WERI-Rb-1 (cell line): ENCODE results near the gene MZT2B.
"Not testable (repeated sequence)": the region's sequence is repeated elsewhere in the genome, so short reads cannot be mapped to it uniquely, and the experiment has no call there.

Experiments
- DNase-seq: peaks from one replicate; pipeline ENCODE4 v3.0.0-alpha.2; 2020
- H3K27ac ChIP-seq: fragments of 250-450 bp; sonication (Bioruptor Pico); 2 replicates; pipeline ENCODE4 v1.5.1; 2020; ENCODE audit warnings: mild to moderate bottlenecking, moderate library complexity
- H3K27me3 ChIP-seq: fragments of 250-450 bp; sonication (Bioruptor Pico); 2 replicates; pipeline ENCODE4 v1.5.1; 2021; ENCODE audit warnings: mild to moderate bottlenecking, low read depth, moderate library complexity; ENCODE audit not compliant: insufficient read depth, severe bottlenecking
- H3K36me3 ChIP-seq: fragments of 250-450 bp; sonication (Bioruptor Pico); 2 replicates; pipeline ENCODE4 v1.5.1; 2020; ENCODE audit warnings: mild to moderate bottlenecking, moderate library complexity
- H3K4me3 ChIP-seq: 2 replicates; pipeline ENCODE4 v1.5.1; 2011; ENCODE audit warnings: low read depth, mild to moderate bottlenecking, control low read depth, low read length
- H3K9me3 ChIP-seq: fragments of 250-450 bp; sonication (Bioruptor Pico); 2 replicates; pipeline ENCODE4 v1.5.1; 2021; ENCODE audit warnings: mild to moderate bottlenecking, moderate library complexity; ENCODE audit not compliant: severe bottlenecking
- TF ChIP-seq, protein P1 (sequence below): IDR thresholded peaks from 2 replicates; pipeline ENCODE4 v1.5.1; 2011; ENCODE audit warnings: low read depth, mild to moderate bottlenecking, control low read depth, inconsistent platforms, low read length

MZT2B gene

GRCh38 chr2:130142396-130143265 is 39.4 kb upstream of the MZT2B start:
- H3K36me3 ChIP-seq, H3K27ac ChIP-seq, DNase-seq, H3K9me3 ChIP-seq, H3K4me3 ChIP-seq, H3K27me3 ChIP-seq: not testable (repeated sequence)

DNA sequence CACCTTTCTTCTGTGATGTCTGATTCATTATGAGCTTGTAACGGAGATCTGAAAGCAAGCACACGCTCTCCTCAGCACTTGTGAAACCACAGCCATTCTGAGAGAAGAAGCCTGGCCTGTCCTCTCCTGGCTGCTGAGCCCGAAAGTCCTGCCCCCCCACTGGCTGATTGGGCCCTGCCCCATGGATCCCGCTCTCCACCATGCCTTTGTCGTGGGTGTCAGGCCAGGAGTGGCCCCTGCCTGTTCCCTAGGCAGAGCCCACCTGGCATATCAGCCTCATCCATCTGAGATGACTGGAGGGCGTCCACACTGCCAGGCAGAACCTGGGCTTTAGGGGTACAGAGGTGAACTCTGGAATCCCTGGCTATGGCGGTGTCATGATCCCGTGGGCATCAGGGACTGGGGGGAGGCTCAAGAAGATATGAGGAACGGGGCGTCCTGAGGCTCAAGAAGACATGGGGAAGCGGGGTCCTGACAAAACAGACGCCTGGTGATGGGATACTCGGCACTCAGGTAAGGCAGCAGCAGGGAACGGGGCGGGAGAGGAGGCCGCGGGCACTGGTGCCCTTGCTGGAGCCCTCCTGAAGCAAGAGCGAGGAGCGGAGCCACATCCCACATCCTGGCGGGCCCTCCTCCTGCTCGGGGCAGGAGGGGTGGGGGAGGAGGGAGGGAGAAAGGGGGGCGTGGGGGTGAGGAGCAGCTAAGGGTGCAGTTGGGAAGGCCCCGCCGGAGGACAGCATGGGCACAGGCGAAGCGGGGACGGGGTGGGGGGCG is 38.6 kb upstream of the MZT2B start:
- not testable (repeated sequence) for H3K27ac ChIP-seq, H3K36me3 ChIP-seq, DNase-seq, H3K9me3 ChIP-seq, H3K4me3 ChIP-seq, H3K27me3 ChIP-seq

GRCh38 chr2:130145006-130145414 is 37.1 kb upstream of the MZT2B start, which contains the start of gene CCDC74B:
Gene CCDC74B (minus strand): TSS chr2:130145112. CDS start chr2:130144996, 116 bp downstream.
- not testable (repeated sequence) for H3K27me3 ChIP-seq, H3K36me3 ChIP-seq, H3K9me3 ChIP-seq
- Histone ChIP-seq H3K4me3 (peak within 1 kb of the TSS; percentile 52), H3K27ac (peak within 1 kb of the TSS; percentile 58)
- DNase-seq: peak; percentile 87

- not testable (repeated sequence) for H3K4me3 ChIP-seq, H3K9me3 ChIP-seq, H3K27me3 ChIP-seq, H3K27ac ChIP-seq, H3K36me3 ChIP-seq, DNase-seq
Observed at GRCh38 chr2:130148515-130148914, 33.5 kb upstream of the MZT2B start.

DNA sequence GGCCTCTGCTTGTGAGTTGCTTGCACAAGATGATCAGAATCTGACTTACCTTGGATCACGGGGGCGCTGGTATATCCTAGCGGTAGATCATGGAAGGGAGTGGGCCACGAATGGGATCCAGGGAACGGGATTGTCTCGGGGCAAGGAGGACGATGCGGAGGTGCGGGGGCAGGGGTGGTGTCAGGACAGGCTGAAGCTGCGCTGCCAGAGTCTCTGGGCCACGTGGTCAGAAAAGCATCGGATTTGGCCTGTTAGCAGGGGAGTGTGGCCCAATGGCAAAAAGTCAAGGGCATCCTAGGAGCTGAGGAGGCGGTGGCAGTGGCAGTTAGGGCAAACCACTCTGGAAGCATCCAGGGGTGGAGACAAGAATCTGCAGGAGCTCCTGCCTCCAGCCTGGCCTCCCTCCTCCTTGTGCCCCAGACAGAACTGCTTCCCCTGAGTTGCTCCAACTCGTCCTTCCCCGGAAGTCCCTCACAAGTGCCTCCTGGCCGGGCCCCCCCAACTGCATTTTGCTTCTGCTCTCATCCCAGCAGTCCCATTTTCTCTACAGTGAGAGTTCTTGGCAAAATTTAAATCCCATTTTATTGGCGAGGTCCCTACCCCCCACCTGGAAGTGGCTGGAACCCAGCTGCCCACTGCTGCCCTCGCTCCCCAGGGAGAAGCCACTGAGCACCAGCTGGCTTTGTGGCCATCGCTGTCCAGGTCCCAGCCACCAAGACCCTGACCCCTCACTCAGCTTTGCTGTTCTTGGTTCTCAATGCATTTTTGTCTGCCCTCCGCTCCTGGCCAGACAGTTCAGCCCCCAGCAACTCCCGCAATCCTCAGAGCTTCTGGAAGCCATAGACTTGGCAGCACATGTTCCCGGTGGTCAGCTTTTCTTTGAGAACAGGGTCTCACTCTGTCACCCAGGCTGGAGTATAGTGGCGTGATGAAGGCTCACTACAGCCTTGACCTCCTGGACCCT is 31.6 kb upstream of the MZT2B start:
- Histone ChIP-seq H3K27ac (no peak overlapping the region), H3K27me3 (no peaks in the 10 kb centered on the region), H3K36me3 (no peaks in the 10 kb centered on the region; the same call in 1 of the 2 replicates), H3K9me3 (no peaks in the 10 kb centered on the region), H3K4me3 (no peak overlapping the region)
- no peak for DNase-seq
- TF ChIP-seq, protein P1, sequence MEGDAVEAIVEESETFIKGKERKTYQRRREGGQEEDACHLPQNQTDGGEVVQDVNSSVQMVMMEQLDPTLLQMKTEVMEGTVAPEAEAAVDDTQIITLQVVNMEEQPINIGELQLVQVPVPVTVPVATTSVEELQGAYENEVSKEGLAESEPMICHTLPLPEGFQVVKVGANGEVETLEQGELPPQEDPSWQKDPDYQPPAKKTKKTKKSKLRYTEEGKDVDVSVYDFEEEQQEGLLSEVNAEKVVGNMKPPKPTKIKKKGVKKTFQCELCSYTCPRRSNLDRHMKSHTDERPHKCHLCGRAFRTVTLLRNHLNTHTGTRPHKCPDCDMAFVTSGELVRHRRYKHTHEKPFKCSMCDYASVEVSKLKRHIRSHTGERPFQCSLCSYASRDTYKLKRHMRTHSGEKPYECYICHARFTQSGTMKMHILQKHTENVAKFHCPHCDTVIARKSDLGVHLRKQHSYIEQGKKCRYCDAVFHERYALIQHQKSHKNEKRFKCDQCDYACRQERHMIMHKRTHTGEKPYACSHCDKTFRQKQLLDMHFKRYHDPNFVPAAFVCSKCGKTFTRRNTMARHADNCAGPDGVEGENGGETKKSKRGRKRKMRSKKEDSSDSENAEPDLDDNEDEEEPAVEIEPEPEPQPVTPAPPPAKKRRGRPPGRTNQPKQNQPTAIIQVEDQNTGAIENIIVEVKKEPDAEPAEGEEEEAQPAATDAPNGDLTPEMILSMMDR: no peak

- not testable (repeated sequence) for H3K4me3 ChIP-seq, H3K9me3 ChIP-seq, H3K27me3 ChIP-seq, H3K36me3 ChIP-seq, DNase-seq, H3K27ac ChIP-seq
Observed at GRCh38 chr2:130151145-130151512, 30.9 kb upstream of the MZT2B start.

DNA sequence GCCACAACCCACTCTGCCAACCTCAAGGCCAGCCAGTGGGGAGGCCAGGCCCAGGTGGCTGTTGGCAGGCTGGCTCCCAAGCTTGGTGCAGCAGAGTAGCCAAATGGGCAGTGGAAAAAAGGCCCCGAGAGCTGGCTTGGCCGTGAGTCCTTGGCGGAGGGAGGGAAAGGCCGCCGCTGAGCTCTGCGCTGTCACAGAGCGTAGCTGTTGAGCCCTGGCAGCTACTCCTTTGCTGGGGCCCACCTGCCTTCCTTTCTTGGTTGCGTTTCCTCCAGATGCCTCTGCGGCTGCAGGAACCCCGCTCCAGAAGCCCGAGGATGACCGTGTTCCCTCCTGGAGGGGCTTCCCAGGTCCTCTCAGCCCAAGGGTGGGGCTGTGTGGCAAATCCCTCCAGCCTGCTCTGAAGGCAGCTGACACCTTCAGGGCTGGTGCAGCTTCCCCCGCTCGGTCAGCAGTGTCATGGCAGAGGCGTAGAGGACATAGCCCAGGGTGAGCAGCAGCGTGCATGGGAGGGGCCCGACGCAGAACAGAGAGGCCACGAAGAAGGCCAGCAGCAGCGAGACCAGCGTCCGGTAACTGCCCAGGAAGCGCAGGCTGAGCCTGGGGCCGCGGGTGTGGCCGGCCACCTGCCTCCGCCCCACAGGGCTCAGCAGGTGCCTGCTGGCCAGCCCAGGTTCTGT is 29.8 kb upstream of the MZT2B start:
- H3K36me3 ChIP-seq, H3K9me3 ChIP-seq, H3K4me3 ChIP-seq, DNase-seq, H3K27ac ChIP-seq, H3K27me3 ChIP-seq: not testable (repeated sequence)

GRCh38 chr2:130152816-130153595 is 29.1 kb upstream of the MZT2B start:
- Histone ChIP-seq H3K27ac (no peak overlapping the region), H3K27me3 (no peaks in the 10 kb centered on the region), H3K36me3 (no peaks in the 10 kb centered on the region; the same call in 1 of the 2 replicates), H3K4me3 (no peak overlapping the region), H3K9me3 (no peaks in the 10 kb centered on the region)
- no peak for DNase-seq
- TF ChIP-seq, protein P1: no peak

- not testable (repeated sequence) for H3K36me3 ChIP-seq, H3K4me3 ChIP-seq, H3K27ac ChIP-seq, DNase-seq, H3K9me3 ChIP-seq, H3K27me3 ChIP-seq
Observed at GRCh38 chr2:130153721-130154422, 28.2 kb upstream of the MZT2B start.

GRCh38 chr2:130154423-130154770 is 27.7 kb upstream of the MZT2B start:
- H3K27me3 ChIP-seq, H3K4me3 ChIP-seq, H3K9me3 ChIP-seq, H3K36me3 ChIP-seq, DNase-seq, H3K27ac ChIP-seq: not testable (repeated sequence)
